GM12878 (cell line): Measurements from ENCODE around the gene ASPG. TPM values are rescaled to one million over a fixed set of nuclear protein-coding genes. Genes with fewer than 3 reads are reported as not detected.

Source experiments
- ATAC-seq: fragments of 200-7000 bp; cut with Tn5 transposase; 3 replicates; pipeline ENCODE4 v1.9.1; 2020; ENCODE audit warnings: mild to moderate bottlenecking, moderate library complexity
- BruUV-seq: library from RNA; stranded (reverse); fragments of 400-500 nt; replicated peaks from 2 replicates; lab custom pipeline; 2021; lab: Mats Ljungman, UMichigan
- CTCF ChIA-PET: fragments of 300-600 bp; sonication (Branson Sonifier 250); formaldehyde crosslinking; extraction: SDS; loops from one replicate; lab custom pipeline; 2021; ENCODE audit warnings: inconsistent platforms; lab: Yijun Ruan, JAX
- POLR2A ChIA-PET: fragments of 350-600 bp; formaldehyde crosslinking; extraction: SDS; loops from one replicate; lab custom pipeline; 2021; ENCODE audit warnings: inconsistent platforms; lab: Charles Lee
- RAD21 ChIA-PET: fragments of 300-600 bp; sonication (Branson Sonifier 250); formaldehyde crosslinking; loops from one replicate; lab custom pipeline; 2023; ENCODE audit warnings: antibody characterized with exemption; ENCODE audit not compliant: unreplicated experiment; lab: Charles Lee
- SMC1A ChIA-PET: fragments of 300-600 bp; sonication (Branson Sonifier 250); formaldehyde crosslinking; loops from one replicate; lab custom pipeline; 2023; ENCODE audit not compliant: unreplicated experiment, uncharacterized antibody; lab: Charles Lee
- DNase-seq: peaks from one replicate; pipeline ENCODE4 v3.0.0-alpha.2; 2011; ENCODE audit warnings: low read depth, low spot score
- FAIRE-seq: peaks from 3 replicates; lab custom pipeline; 2011; peaks lifted over from hg19 to GRCh38; lab: Jason Lieb, UNC
- H2AFZ ChIP-seq: 2 replicates; pipeline ENCODE4 v1.6.0; 2011; ENCODE audit warnings: low read depth, low read length, control low read depth; ENCODE audit not compliant: control insufficient read depth
- H3K27ac ChIP-seq: 2 replicates; pipeline ENCODE4 v1.5.1; 2011; ENCODE audit warnings: control low read depth; ENCODE audit not compliant: control insufficient read depth, insufficient read depth
- H3K27me3 ChIP-seq, 2 experiments: replicated peaks in 1 of 2; 2 replicates each; pipeline versions ENCODE4 v1.6.0 to v1.6.1; 2011; ENCODE audit warnings: low read length in 1 of 2; ENCODE audit not compliant: control insufficient read depth in 2 of 2, insufficient read depth in 2 of 2
- H3K36me3 ChIP-seq, 2 experiments: 2 replicates each; pipeline ENCODE4 v1.5.1; 2011; ENCODE audit warnings: low read length in 1 of 2; ENCODE audit not compliant: control insufficient read depth in 2 of 2, insufficient read depth in 2 of 2
- H3K4me1 ChIP-seq: 2 replicates; pipeline ENCODE4 v1.6.1; 2011; ENCODE audit warnings: mild to moderate bottlenecking, low read length, moderate library complexity, mixed read lengths; ENCODE audit not compliant: control insufficient read depth, insufficient read depth
- H3K4me2 ChIP-seq: 2 replicates; pipeline ENCODE4 v1.6.0; 2011; ENCODE audit warnings: control low read depth; ENCODE audit not compliant: control insufficient read depth, insufficient read depth
- H3K4me3 ChIP-seq: fragments of 200-600 bp; sonication (generic); 2 replicates; pipeline ENCODE4 v1.5.1; 2016
- H3K79me2 ChIP-seq: 2 replicates; pipeline ENCODE4 v1.6.0; 2011; ENCODE audit warnings: low read length; ENCODE audit not compliant: control insufficient read depth, insufficient read depth
- H3K9ac ChIP-seq: 2 replicates; pipeline ENCODE4 v1.8.0; 2011; ENCODE audit warnings: low read length, control low read depth, mixed read lengths; ENCODE audit not compliant: control insufficient read depth, insufficient read depth
- H3K9me3 ChIP-seq: replicated peaks from 3 replicates; pipeline ENCODE4 v1.5.1; 2011; ENCODE audit warnings: mild to moderate bottlenecking, low read length; ENCODE audit not compliant: control insufficient read depth, insufficient read depth
- H4K20me1 ChIP-seq: 2 replicates; pipeline ENCODE4 v1.6.0; 2011; ENCODE audit not compliant: control insufficient read depth, insufficient read depth
- CEBPB ChIP-seq, 2 experiments: fragments of 150-350 bp in 1 of 2; IDR thresholded peaks; 2 replicates each; pipeline ENCODE4 v1.6.1; 2012 to 2014; ENCODE audit warnings: low read depth in 2 of 2, low read length in 2 of 2, borderline replicate concordance in 1 of 2, inconsistent platforms in 1 of 2
- CTCF ChIP-seq, 3 experiments: IDR thresholded peaks in 2 of 3; conservative IDR thresholded peaks in 1 of 3; 2 replicates each; pipeline ENCODE4 v1.5.1; 2011; ENCODE audit warnings: low read depth in 3 of 3, low read length in 3 of 3, mild to moderate bottlenecking in 3 of 3, control low read depth in 2 of 3, moderate library complexity in 2 of 3, inconsistent platforms in 1 of 3, mixed read lengths in 1 of 3; ENCODE audit not compliant: control insufficient read depth in 2 of 3, insufficient read depth in 1 of 3; ENCODE audit errors: extremely low read depth in 1 of 3
- WGBS: methylation state at CpG from one replicate; pipeline ENCODE4 v1.1.6; 2016; ENCODE audit warnings: low lambda C conversion rate; ENCODE audit not compliant: insufficient replicate concordance, insufficient coverage; ENCODE audit errors: missing lambda C conversion rate; 5-methylcytosine and 5-hydroxymethylcytosine counted together
- in situ Hi-C: fragments of 300-500 bp; cut with MboI; formaldehyde crosslinking; loops from 9 replicates; pipeline ENCODE4 v1.14.3; 2018; ENCODE audit warnings: mixed read lengths
- intact Hi-C: fragments of 100-400 bp; cut with micrococcal nuclease; formaldehyde crosslinking; loops from one replicate; pipeline ENCODE4 v1.14.2; 2022; ENCODE audit not compliant: unreplicated experiment
- polyA plus RNA-seq, 11 experiments: library from polyadenylated mRNA; depleted of rRNA in 4 of 11; unstranded in 6 of 11; stranded (reverse) in 5 of 11; fragments of >200 nt; fragmentation: Nextera tagmentation in 4 of 11; fragmentation: Illumina TruSeq in 1 of 11; extraction: Ambion mirVana in 4 of 11; extraction: Trizol in 1 of 11; gene quantifications; 1 replicate in 1 of 11; 2 replicates in 10 of 11; pipeline versions ENCODE4 v1.2.1 to v1.2.3, GENCODE V29; 2011 to 2016; ENCODE audit warnings: inconsistent platforms in 2 of 11, missing spikeins in 2 of 11, low read depth in 1 of 11
- total RNA-seq, 4 experiments: library from RNA; depleted of rRNA in 3 of 4; stranded (reverse); fragments of >200 nt in 3 of 4; fragmentation: Illumina TruSeq in 1 of 4; extraction: Trizol in 1 of 4; gene quantifications; 2 replicates each; pipeline versions ENCODE4 v1.2.1 to v1.2.3, GENCODE V29; 2013 to 2021

ASPG gene
- total and polyA plus RNA-seq, 10 of the 15 experiments (the other 5 are each of a cell fraction or from before 2014, with no cell fraction given) = not detected

- TF ChIP-seq CTCF (IDR thresholded peaks at IDR 0.05 in 2 of 3, conservative IDR thresholded peaks at IDR 0.05 in 1 of 3; ENCODE audit: control insufficient read depth in 2 of 3, extremely low read depth in 1 of 3, insufficient read depth in 1 of 3, low read depth in 3 of 3, low read length in 3 of 3) = 0 out of 6 replicates have a peak, but pooled peaks of 1 of the 3 experiments have one; percentile 4
- no peak for TF ChIP-seq CEBPB (IDR thresholded peaks at IDR 0.05; ENCODE audit: borderline replicate concordance in 1 of 2, low read depth in 2 of 2, low read length in 2 of 2)
- in situ Hi-C loops (no loop called here), intact Hi-C loops (no loop called here)
- DNase-seq = no peak
- ATAC-seq = no peak
- no peaks in the 10 kb centered on the region for H3K4me1 ChIP-seq
- BruUV-seq = no TSS peak
- no peak overlapping the region for H3K4me2 ChIP-seq
- no peaks in the 10 kb centered on the region for H3K36me3 ChIP-seq
- H3K79me2 ChIP-seq = no peaks in the 10 kb centered on the region
- H3K27me3 ChIP-seq = 0 out of 4 replicates have a peak, but pooled peaks cover 0 to 1% of the 10 kb centered on the region in 2 experiments
- H3K4me3 ChIP-seq = no peak overlapping the region
- H3K9ac ChIP-seq = no peak overlapping the region
- H3K27ac ChIP-seq = no peak overlapping the region
- ChIA-PET SMC1A (no interaction called here), RAD21 (interaction anchor here (0.6 to 0.7 kb wide), 2 partner anchors 19 to 1489 kb away, joined by 3 to 4 read pairs; no protein-coding TSS in a partner anchor), POLR2A (no interaction called here), CTCF (no interaction called here)
- H2AFZ ChIP-seq = no peak overlapping the region
- no peaks in the 10 kb centered on the region for H4K20me1 ChIP-seq
- H3K9me3 ChIP-seq = no peaks in the 10 kb centered on the region
- no peak for FAIRE-seq
- WGBS = 9% methylated on average over 25 of the region's 25 CpGs
Measured at GRCh38 chr14:104096751-104097700, 11.5 kb downstream of the ASPG start.
